NK-92 (cell line): Measurements from ENCODE around the gene MLLT10.
"Not testable (repeated sequence)": the region's sequence is repeated elsewhere in the genome, so short reads cannot be mapped to it uniquely, and the experiment has no call there.

ENCODE experiments used
- DNase-seq: peaks from one replicate; lab custom pipeline; 2025; ENCODE audit not compliant: unreplicated experiment; lab: John Stamatoyannopoulos, UW

Gene MLLT10

DNA sequence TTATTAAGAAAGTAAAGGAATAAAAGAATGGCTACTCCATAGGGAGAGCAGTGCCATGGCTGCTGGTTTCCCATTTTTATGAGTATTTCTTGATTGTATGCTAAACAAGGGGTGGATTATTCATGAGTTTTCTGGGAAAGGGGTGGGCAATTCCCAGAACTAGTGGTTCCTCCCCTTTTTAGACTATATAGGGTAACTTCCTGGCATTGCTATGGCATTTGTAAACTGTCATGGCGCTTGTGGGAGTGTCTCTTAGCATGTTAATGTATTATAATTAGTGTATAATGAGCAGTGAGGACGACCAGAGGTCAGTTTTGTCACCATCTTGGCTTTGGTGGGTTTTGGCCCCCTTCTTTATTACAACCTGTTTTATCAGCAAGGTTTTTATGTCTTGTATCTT lies 40.5 kb downstream of the MLLT10 start:
- not testable (repeated sequence) for DNase-seq

DNA sequence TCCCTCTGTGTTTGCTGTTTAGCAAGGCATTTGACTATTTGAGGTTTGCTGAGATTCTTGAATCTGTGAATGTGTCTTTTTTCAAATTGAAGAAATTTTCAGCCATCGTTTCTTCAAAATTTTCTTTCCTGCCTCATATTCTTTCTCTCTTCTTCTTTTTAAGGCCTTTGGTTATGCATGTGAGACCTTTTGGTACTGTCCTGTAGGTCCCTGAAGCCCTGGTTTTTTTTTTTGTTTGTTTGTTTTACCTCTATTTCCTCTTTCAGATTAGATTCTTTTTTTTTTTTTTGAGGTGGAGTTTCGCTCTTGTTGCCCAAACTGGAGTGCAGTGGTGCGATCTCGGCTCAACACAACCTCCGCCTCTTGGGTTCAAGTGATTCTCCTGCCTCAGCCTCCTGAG lies 45.3 kb downstream of the MLLT10 start:
- no peak for DNase-seq

DNA sequence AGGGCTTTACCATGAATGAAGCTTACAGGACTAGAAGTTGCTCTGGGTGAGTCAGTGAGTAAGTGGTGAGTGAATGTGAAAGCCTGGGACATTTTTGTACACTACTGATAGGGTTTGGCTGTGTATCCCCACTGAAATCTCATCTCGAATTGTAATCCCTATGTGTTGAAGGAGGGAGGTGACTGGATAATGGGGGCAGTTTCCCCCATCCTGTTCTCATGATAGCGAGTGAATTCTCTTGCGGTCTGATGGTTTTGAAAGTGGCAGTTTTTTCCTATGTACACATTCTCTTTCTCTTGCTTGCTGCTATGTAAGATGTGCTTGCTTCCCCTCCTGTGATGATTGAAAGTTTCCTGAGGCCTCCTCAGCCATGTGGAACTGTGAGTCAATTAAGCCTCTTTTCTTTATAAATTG lies 47.4 kb downstream of the MLLT10 start:
- not testable (repeated sequence) for DNase-seq

DNA sequence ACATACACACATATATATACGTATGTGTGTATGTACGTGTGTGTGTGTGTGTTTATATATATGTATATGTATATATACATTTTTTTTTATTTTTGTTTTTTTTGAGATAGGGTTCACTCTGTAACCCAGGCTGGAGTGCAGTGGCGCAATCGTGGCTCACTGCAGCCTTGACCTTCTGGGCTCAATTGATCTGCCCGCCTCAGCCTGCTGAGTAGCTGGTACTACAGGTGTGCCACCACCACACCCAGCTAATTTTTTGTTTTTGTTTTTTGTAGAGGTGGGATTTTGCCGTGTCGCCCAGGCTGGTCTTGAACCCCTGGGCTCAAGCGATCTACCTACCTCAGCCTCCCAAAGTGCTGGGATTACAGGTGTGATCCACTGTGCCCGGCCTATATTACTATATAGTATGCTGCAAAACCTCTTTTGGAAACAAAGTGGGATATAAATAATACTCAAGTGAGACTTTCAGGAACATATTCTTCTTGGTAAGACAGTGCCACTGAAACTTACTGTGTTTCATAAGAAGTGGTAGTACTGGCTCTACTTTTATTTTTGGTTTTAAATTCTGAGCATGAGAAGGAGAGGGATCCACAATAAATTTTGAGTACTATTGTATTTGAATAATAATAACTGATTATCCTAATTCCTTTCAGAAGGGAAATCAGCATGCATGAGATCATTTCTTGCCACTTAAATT lies 51.0 kb downstream of the MLLT10 start:
- no peak for DNase-seq

DNA sequence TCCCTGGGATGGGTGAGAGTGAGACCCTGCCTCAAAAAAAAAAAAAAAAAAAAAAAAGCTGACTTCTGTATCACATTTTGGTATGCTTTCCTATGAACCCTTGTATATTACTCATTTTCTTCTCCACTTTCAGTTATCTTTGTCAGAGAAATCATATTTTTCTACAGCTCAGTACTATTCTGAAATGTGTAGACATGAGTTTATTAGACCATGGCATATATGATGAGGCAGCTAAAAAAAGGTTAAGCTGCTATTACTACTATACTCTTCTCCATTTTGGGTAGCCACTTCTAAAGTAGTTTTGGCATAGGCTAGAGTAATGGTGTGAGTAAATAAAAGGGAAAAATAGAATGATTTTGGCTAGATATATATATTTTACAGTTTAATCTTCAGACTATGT lies 53.4 kb downstream of the MLLT10 start:
- no peak for DNase-seq

DNA sequence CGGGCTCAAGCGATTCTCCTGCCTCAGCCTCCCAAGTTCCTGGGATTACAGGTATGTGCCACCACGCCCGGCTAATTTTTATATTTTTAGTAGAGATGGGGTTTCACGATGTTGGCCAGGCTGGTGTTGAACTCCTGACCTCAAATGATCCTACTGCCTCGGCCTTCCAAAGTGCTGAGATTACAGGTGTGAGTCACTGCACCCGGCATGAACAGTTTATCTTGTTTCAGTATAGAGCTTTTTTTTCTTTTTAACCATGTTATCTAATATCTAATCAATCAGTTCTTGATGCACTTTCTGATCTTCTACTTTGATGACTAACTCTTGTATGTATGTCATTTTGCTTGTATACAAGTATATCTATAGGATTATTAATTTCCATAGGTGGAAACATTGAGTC lies 54.1 kb downstream of the MLLT10 start:
- DNase-seq, result not testable (repeated sequence)

DNA sequence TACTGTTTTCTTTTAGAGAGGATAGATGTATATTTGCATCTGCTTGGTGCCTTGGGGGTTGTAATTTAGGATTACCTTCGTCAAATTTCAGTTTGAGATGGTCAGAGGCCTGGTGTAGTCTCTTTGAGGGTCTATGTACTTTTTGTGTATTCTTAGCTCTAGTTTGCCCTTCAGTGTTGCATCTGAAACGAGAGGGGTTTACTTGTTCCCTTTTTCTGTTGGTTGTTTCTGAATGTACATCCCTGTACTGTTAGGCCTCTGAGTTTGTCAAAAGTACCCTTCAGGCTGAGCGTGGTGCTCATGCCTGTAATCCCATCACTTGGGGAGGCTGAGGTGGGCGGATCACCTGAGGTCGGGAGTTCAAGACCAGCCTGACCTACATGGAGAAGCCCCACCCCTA lies 60.0 kb downstream of the MLLT10 start:
- no peak for DNase-seq

DNA sequence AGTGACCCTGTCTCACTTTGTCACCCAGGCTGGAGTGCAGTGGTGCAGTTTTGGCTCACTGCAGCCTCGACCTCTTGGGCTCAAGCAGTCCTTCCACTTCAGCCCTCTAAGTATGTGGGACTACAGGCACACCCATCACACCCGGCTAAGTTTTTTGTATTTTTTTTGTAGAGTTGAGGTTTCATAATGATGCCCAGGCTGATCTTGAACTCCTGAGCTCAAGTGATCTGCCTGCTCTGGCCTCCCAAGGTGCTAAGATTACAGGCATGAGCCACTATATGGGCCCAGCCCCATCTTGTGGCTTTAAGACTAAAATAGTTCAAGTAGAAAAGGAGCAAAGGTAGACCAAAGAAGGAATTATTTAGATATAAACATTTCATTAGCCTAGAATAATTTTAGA lies 65.5 kb downstream of the MLLT10 start:
- no peak for DNase-seq

DNA sequence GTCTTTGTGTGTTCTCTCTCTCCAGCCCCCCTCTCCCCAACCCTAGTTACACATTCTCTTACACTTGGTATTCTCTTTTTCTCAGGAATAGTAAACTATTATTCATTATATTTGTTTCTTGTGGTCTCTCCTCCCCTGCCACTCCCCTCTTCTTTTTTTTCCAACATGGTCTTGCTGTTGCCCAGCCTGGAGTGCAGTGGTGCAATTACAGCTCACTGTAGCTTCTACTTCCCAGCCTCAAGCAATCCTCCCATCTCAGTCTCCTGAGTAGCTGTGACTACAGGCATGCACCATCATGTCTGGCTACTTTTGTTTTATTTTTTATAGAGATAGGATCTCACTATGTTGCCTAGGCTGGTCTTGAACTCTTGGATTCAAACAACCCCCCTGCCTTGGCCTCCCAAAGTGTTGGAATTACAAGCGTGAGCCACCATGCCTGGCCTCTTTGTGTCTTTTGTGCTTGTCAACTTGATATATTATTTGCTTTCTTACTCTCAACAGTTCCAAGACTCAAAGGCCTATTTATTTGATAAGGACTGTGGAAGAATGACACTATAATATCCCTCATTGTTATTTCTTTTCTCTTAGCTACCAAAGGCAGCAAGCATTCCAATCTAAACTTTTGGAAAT lies 66.9 kb downstream of the MLLT10 start:
- DNase-seq, result no peak

DNA sequence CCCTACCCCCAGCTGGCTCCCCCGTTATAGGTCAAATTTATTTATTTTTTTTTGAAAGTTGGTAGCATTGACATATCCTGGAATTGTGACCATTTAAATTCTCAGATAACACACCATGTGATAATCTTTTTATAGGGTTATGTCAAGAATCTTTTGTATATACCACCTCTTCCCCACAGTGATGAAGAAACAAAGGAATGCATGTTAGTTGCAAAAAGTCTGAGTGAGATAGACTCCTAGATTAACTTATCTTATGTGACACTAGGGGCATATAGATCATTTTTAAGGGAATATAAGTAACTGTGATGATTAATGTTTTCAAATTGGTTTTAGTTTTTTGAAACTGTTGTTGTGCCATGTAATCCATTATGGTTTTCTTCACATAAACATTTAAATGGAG lies 68.3 kb downstream of the MLLT10 start:
- DNase-seq, result no peak

DNA sequence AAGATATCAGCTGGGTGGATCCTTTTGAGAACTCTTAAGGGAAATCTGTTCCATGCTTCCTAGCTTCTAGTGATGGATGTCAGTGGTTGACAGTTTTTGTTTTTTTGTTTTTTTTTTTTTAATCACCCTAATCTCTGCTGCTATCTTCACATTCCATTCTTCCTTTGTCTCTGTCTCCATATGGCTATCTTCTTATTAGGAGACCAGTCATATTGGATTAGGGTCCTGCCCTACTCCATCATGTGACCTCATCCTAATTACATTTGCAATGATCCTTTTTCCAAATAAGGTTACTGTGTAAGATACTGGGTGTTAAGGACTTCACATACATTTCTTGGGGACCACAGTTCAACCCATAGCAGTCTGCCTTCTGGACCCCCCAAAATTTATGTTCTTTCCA lies 69.7 kb downstream of the MLLT10 start:
- no peak for DNase-seq

DNA sequence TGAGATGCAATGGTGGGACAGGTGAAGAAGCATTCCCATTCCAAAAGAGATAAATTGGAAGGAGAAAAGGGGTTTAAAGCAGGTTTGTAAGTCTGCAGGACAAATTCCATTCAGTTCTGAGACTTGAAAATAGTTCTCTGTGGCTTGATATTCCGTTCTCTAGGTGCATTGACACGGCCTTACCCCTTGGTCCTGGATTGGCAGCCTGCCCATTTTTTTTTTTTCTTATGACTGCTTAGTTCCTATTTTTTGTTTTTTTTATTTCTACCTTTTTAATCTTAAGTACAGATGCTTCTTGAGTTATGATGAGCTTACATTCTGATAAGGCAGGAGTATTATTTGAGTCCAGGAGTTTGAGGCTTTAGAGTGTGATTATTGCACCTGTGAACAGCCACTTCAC lies 70.6 kb downstream of the MLLT10 start:
- DNase-seq, result no peak

DNA sequence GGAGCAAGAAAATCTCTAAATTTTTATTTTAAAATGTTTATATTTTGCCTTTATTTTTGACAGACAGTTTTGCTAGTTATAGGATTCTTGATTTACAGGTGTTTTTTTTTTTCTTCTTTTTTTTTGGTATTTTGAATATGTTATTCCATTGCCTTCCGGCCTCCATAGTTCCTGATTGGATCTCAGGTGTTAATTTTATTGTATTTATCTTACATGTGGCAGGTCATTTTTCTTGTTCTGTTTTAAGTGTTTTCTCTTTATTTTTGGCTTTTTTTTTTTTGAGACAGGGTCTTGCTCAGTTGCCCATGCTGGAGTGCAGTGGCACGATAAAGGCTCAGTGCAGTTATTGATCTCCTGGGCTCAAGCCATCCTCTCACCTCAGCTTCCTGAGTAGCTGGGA lies 73.9 kb downstream of the MLLT10 start:
- no peak for DNase-seq

DNA sequence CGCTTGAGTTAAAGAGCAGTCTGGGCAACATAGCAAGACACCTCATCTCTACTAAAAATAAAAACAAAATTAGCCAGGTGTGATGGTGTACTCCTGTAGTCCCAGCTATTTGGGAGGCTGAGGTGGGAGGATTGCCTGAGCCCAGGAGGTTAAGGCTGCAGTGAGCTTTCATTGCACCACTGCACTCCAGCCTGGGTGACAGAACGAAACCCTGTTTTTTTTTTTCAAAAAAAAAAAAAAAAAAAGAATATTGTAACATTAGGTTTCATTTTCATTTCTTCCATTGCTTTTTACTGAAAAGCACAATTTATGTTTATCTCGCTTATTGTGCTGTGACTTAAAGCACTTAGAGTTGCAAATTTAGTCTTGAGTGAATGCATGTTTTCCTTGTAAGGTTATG lies 80.0 kb downstream of the MLLT10 start:
- no peak for DNase-seq

DNA sequence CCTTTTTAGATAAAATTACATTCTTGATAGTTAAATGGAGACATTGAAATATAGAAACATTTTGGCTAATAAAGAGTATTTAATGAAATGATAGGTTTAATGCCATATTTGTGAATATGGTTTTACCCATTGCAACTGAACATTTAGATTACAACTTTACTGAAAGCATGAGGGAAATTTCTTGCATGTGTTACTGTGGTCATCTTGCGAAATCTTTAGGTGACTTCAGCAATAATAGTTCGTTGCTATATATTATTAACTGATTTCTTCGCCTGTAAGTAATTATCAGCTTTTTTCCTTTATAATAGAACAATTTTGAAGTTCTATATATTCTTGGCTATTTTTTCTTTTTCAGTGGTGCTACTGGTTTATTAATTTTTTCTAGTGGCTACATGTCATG lies 83.2 kb downstream of the MLLT10 start:
- no peak for DNase-seq

DNA sequence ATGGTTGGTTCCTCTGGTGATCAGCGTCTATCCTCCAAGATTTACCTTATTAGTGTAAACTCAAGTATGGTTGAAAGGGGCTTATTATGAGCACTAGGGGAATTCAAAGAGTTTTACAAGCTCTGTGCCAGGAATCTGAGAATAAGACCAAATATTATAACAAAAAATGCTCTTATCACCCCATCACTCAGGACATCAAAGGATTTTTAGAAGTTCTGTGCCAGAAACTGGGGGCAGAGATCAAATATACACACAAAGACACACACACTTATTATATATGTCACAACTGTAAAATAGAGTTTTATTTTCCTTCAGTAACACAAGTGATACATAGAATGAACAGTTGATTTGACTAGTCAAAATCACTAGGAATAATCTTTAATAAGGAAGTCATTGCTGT lies 89.3 kb downstream of the MLLT10 start:
- DNase-seq, result no peak

DNA sequence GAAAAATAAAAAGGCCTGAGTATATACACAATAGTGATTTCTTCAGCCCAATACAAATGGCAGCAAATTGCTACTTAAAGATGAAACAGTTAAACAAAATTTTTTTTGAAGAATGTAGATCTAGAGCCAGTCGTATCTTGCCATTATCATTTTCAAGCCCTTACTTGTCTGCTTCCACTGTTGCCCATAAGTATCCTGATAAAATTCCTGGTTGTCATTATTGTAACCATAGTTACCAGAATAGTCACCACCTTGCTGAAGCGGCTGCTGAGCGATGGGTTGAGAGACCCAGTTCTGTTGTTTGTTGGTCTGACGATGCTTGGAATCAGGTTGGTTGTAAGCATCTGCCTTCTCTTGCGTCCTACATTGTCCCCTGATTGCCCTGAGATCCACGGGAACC lies 90.4 kb downstream of the MLLT10 start:
- DNase-seq, result not testable (repeated sequence)

DNA sequence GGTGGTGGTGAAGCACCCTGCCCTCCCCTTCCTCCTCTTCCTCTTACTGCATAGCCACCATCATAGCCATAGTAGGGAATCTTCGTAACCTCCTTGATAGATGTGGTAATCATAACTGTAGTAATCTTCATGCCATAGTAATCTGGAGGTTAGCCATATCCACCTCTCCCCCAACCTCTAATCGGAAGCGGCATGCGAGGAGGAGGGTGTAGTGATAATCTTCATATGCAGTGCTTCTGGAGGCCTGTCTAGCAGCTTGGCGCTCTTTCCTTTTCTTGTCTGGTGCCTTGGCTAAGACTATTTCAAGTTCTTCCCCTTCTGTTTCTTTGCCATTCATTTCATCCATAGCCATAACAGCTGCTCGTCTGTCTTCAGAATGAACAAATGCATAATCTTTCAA lies 90.9 kb downstream of the MLLT10 start:
- no peak for DNase-seq

DNA sequence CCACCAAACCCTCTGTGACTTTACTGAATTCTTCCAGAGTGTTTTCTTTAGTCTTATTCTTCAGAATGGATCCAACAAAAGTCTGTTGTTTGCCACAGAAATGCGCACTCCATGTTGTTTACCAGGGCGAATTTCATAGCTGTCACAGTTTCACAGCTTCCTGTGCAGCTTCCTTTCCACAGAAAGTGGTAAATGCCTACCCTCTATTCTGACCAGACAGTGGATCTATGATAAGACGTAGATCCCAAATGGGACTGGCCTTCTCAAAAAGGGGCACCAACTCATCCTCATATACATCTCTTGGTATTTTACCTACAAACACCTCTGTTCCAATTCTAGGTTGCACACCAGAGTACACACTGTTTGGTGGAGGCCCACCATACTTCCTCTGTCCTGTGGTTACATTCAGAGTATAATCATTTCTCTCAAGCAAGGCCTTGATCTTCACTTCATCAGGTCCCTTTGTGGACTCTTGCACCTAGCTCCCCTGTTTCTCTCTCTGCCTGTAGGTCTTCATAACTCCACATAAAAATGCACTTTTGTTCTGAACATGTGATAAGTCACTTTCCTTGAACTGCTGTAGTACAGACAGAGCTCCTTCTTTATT lies 91.7 kb downstream of the MLLT10 start:
- no peak for DNase-seq

DNA sequence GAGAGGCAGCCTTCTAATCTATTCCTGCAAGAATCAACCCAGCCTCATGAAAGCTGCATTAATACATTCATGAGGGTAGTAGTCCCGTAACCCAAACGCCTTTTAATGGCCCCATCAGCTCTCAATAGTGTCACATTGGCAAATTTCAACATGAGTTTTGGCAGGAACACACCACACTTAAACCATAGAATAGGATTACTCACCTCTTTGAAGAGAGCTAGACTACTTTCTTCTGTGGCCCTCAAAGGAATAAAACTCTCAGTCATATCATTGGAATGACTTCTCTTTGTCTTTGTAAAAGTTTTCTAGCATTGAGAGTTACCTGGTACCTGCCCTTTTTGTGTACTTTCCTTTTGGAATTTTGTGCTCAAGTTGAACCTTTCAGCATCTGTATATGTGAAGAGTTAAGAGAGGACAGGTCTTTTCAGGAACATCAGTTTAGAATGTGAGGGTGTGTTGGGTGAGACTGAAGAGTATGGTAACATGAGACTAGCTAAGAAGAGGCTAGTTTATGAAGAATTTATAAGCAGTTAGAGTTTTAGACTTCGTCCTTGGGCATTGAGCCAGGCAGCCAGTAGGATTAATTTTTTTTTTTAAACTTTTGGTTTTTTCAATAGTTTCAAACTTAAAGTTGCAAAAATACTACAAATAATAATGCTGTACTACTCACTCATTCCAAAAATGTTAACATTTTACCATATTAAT lies 92.6 kb downstream of the MLLT10 start:
- no peak for DNase-seq

DNA sequence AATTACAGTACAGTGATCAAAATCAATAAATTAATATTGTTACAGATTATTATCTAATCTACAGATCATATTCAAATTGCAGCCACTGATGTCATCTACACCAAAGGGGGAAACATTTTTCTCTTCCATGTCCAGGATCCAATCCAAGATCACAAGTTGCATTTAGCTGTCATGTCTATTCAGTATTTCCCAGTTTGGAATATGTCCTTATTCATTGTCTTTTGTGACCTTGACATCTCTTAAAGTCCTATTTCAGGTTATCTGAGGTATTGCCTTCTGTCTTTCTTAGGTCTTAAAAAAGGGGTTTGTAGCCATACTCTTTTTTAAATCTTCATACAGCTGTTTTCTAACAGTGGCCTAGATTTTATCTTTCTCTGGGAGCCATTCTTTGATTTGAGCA lies 93.3 kb downstream of the MLLT10 start:
- no peak for DNase-seq

DNA sequence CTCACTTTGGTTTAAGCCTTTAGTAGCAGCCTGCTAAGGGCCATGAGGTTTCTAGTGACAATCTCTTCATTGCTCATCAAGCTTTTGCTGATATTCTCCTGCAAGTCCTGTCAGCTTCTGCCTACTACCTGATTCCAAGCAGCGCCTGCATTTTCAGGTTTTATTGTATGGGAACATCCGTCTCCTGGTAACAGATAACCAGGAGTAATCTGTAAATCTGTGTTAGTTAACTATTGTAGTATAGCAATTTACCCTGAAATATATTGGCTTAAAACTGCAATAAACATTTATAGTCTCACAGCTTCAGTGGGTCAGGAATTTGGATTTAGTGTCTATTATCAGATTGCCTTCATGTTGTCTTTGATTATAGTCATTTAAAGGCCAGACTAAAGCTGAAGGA lies 94.0 kb downstream of the MLLT10 start:
- DNase-seq, result no peak
